Activated CD4-positive, alpha-beta T cell treated with anti-CD3 and anti-CD28 coated beads, Interleukin-2, amount 10 ng/mL, durations not matched to agents 24 days and 14 days (primary cell): Measurements from ENCODE around the gene DXO. TPM values are rescaled to one million over a fixed set of nuclear protein-coding genes. Genes with fewer than 3 reads are reported as not detected.
A peak's percentile ranks its signal among the peaks of the same experiment; 100 is the strongest.
"Not testable (repeated sequence)": the region's sequence is repeated elsewhere in the genome, so short reads cannot be mapped to it uniquely, and the experiment has no call there.

Experiments used
- DNase-seq: peaks from one replicate; pipeline ENCODE4 v3.0.0; 2022
- H3K27ac Mint-ChIP-seq: one replicate; pipeline ENCODE4 v1.8.0; 2022; ENCODE audit warnings: mild to moderate bottlenecking, mixed read lengths
- H3K27me3 Mint-ChIP-seq: one replicate; pipeline ENCODE4 v1.8.0; 2022; ENCODE audit warnings: mixed read lengths
- H3K36me3 Mint-ChIP-seq: one replicate; pipeline ENCODE4 v1.8.0; 2022; ENCODE audit warnings: low read depth, mild to moderate bottlenecking, mixed read lengths
- H3K4me1 Mint-ChIP-seq: one replicate; pipeline ENCODE4 v1.8.0; 2021; ENCODE audit warnings: mixed read lengths
- H3K4me3 Mint-ChIP-seq: one replicate; pipeline ENCODE4 v1.8.0; 2022; ENCODE audit warnings: mild to moderate bottlenecking, moderate library complexity, mixed read lengths
- H3K9me3 Mint-ChIP-seq: one replicate; pipeline ENCODE4 v1.8.0; 2021; ENCODE audit warnings: mixed read lengths
- intact Hi-C: fragments of 100-400 bp; cut with micrococcal nuclease; formaldehyde crosslinking; loops from one replicate; pipeline ENCODE4 v1.15.1; 2023
- total RNA-seq: library from RNA; stranded (reverse); gene quantifications from 2 replicates; pipeline ENCODE4 v1.2.3, GENCODE V29; 2022

Gene DXO
- total RNA-seq: 13.2 and 14.1 TPM in 2 replicates

DNA sequence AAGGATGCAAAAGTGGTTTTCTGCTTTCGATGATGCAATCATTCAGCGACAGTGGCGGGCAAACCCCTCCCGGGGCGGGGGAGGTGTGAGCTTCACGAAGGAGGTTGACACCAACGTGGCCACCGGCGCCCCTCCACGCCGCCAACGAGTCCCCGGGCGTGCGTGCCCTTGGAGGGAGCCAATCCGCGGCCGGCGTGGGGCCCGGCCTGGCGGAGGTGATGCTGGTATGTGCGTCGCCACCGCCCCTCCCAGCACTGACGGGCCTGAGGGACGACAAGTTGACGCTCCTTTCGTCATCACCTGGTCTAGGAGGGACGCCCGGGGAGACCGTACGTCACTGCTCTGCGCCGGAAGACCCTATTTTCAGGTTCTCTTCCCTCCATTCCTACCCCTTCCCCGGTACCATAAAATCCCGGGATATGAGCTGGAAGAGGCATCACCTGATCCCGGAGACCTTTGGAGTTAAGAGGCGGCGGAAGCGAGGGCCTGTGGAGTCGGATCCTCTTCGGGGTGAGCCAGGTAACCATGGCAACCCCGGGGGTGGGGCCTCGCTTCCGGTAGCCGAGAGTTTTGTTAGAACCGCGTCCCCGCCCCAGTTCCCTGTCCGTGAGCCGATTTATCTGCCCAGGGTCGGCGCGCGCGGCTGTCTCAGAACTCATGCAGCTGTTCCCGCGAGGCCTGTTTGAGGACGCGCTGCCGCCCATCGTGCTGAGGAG lies at the start of gene DXO:
TSS of gene DXO (minus strand) at position 146 of the 716 bp plus-strand sequence. CDS start 463 bp downstream, outside the sequence.
- intact Hi-C loops: loop anchor here (1.0 to 10.0 kb wide), 3 partner anchors 13 to 1417 kb away; partner anchors contain the start of genes AGPAT1, GNL1, PRR3 and SKIC2
- no peaks in the 10 kb centered on the region for H3K9me3 Mint-ChIP-seq
- peaks cover 36% of the 10 kb centered on the region for H3K36me3 Mint-ChIP-seq
- peak; percentile 99 for DNase-seq
- peak within 1 kb of the TSS; percentile 100 for H3K27ac Mint-ChIP-seq
- H3K4me1 Mint-ChIP-seq: peaks cover 41% of the 10 kb centered on the region
- peak within 1 kb of the TSS; percentile 99 for H3K4me3 Mint-ChIP-seq
- H3K27me3 Mint-ChIP-seq: peaks cover 2% of the 10 kb centered on the region

DNA sequence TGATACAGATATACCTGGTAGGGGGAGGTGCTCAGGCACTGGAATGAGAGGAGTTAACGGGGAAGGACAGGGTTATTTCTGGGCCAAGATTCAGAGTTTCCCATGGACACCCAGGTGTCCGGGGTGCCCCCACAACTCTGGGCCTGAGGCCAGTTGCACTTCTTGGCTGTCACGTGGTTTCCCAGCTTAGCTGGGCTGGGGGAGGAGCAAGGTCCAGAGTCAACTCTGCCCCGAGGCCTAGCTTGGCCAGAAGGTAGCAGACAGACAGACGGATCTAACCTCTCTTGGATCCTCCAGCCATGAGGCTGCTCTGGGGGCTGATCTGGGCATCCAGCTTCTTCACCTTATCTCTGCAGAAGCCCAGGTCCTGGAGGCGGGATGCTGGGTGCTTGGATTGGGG lies 42.6 kb upstream of the DXO start, which contains the start of gene C4B:
TSS of gene C4B (plus strand) at position 249 of the 400 bp plus-strand sequence. CDS start at position 300, 51 bp downstream.
- DNase-seq, H3K4me3 Mint-ChIP-seq, H3K27me3 Mint-ChIP-seq, H3K27ac Mint-ChIP-seq, intact Hi-C loops, H3K36me3 Mint-ChIP-seq, H3K4me1 Mint-ChIP-seq, H3K9me3 Mint-ChIP-seq: not testable (repeated sequence)

DNA sequence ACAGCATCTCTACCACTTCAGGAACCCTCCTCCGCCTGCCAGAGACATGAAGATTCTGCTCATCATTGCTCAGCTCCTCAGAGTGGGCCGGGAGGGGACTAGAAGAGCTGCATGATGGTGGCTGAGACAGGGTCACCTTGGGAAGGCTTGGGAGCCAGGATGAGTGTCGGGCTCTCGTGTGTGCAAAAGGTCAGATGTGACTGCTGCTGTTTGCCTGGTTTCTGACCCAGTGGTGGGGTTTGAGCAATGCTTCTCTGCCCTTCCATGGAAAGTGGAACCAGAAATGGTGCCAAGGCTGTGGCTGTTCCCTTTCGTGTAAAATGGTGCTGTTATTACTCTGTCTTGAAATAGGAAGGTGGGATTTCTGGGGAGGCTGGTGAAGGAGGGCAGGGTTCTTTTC lies 41.8 kb upstream of the DXO start:
- H3K27me3 Mint-ChIP-seq, H3K4me3 Mint-ChIP-seq, H3K36me3 Mint-ChIP-seq, intact Hi-C loops, H3K9me3 Mint-ChIP-seq, H3K27ac Mint-ChIP-seq, DNase-seq, H3K4me1 Mint-ChIP-seq: not testable (repeated sequence)

DNA sequence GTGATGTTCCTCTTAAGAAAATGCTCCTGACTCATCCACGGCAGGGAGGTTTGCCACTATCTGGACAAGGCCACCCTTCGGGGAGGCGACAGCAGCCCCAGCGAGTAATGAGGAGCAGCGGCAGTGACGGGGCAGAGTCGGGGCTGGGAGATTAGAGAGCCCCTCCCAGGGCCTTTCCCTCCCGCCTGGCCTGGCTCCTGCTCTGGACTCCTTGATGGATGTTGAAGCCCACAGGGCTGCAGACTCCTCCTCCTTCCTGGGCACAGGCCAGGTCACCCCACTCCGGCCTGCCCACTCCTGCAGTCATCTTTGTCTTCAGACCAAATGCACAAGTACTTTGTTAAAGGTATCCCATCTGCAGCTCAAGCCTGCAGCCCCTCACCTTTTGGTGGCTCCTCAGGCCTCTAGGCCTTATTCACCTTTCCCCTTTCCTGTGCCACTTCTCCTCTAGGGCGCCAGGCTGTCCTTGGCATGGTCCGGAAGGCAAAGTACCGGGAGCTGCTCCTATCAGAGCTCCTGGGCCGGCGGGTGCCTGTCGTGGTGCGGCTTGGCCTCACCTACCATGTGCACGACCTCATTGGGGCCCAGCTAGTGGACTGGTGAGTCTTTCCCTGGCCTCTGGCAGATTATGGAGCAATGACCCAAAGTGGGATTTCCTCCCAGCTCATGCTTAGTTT lies 41.1 kb upstream of the DXO start:
- DNase-seq: peak; percentile 23
- H3K27me3 Mint-ChIP-seq, H3K27ac Mint-ChIP-seq, intact Hi-C loops, H3K4me1 Mint-ChIP-seq, H3K9me3 Mint-ChIP-seq, H3K36me3 Mint-ChIP-seq, H3K4me3 Mint-ChIP-seq: not testable (repeated sequence)

DNA sequence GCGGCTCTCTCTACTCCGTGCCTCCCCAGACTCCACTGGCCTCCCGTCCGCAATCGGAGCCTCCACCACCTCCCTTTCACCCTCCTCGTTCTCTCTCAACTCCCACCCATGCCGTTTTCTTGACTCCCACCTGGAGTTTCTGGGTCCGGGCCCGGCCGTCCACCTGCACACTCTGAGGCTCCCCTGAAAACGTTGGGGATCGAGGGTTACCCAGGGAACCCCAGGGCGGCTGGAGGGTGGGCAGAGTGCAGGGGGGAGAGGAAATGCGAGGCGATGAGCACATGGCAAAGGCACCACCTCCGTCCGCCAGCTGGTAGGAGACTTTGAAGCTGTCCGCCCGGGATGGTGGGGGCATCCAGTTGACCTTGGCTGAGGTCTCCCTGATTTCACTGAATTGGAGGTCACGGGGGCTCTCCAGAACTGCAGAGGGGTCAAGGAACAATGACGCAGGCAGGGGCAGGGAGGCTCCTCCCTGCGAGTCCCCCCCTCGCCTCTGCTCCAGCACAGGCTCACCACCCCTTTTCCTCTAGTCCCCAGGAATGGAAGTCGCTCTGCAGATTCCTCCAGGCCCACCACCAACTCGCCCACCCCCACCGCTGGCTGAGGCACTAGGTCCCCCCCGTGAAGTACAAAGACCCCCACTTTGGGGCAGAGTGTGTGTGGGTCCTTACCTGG lies 39.1 kb upstream of the DXO start:
- H3K4me3 Mint-ChIP-seq, H3K36me3 Mint-ChIP-seq, H3K27ac Mint-ChIP-seq, H3K27me3 Mint-ChIP-seq, H3K4me1 Mint-ChIP-seq, intact Hi-C loops, H3K9me3 Mint-ChIP-seq: not testable (repeated sequence)
- peak; percentile 2 for DNase-seq

DNA sequence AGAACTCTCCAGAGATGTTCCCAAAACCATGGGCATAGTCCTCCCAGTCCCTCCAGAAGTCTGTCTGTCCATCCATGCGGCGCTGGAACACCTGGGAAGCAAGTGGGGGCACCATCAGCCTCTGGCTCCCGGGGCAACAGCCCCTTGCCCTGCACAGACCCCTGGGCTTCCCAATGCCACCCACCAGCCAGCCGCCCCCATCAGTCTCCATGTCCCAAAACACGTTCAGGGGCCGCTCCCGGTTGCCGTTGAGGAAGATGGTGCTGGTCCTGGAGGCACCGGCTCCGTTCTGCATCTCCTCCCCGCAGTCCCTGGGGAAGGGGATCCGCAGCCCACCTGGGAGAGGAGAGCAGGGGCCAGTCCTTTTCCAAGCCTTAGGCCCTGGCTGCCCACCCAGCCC lies 37.6 kb upstream of the DXO start:
- H3K4me3 Mint-ChIP-seq, intact Hi-C loops, H3K4me1 Mint-ChIP-seq, H3K36me3 Mint-ChIP-seq, H3K27ac Mint-ChIP-seq, H3K9me3 Mint-ChIP-seq, H3K27me3 Mint-ChIP-seq: not testable (repeated sequence)
- DNase-seq: peak; percentile 5

DNA sequence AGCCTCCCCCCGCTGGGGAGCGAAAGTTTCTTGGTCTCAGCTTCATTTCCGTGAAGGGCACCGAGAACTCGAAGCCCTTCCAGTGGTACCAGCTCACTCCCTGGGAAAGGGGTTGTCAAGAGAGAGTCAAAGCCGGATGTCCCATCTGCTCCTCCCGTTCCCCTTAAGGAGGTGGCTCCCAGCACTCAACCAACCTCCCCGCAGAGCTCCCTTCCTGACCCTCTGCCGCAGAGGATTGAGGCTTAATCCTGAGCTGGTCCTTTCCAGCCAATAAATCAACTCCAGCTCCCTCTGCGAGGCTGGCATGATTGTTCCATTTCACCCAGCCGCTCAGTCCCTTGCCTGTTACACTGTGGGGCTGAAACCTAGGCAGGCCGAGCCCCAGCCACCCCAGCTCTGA lies 36.7 kb upstream of the DXO start:
- H3K27ac Mint-ChIP-seq, H3K9me3 Mint-ChIP-seq, H3K4me3 Mint-ChIP-seq, H3K36me3 Mint-ChIP-seq, H3K27me3 Mint-ChIP-seq, intact Hi-C loops, H3K4me1 Mint-ChIP-seq: not testable (repeated sequence)
- DNase-seq: peak; percentile 7

DNA sequence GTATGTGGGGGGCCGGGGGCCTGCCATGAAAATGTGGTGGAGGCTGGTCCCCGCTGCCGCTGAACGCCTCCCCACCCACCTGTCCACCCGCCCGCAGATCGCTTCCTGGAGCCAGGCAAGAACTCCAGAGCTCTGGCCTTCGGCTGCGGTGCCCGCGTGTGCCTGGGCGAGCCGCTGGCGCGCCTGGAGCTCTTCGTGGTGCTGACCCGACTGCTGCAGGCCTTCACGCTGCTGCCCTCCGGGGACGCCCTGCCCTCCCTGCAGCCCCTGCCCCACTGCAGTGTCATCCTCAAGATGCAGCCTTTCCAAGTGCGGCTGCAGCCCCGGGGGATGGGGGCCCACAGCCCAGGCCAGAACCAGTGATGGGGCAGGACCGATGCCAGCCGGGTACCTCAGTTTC lies 36.1 kb upstream of the DXO start:
- H3K36me3 Mint-ChIP-seq, H3K9me3 Mint-ChIP-seq, intact Hi-C loops, H3K27me3 Mint-ChIP-seq, H3K4me3 Mint-ChIP-seq, DNase-seq, H3K4me1 Mint-ChIP-seq, H3K27ac Mint-ChIP-seq: not testable (repeated sequence)

DNA sequence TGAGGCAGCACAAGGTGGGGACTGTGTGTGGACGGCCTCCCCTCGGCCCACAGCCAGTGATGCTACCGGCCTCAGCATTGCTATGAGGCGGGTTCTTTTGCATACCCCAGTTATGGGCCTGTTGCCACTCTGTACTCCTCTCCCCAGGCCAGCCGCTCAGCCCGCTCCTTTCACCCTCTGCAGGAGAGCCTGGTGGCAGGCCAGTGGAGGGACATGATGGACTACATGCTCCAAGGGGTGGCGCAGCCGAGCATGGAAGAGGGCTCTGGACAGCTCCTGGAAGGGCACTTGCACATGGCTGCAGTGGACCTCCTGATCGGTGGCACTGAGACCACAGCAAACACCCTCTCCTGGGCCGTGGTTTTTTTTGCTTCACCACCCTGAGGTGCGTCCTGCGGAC lies 35.1 kb upstream of the DXO start:
- DNase-seq: peak; percentile 31
- H3K27me3 Mint-ChIP-seq, H3K27ac Mint-ChIP-seq, H3K4me1 Mint-ChIP-seq, H3K36me3 Mint-ChIP-seq, H3K9me3 Mint-ChIP-seq, H3K4me3 Mint-ChIP-seq, intact Hi-C loops: not testable (repeated sequence)

DNA sequence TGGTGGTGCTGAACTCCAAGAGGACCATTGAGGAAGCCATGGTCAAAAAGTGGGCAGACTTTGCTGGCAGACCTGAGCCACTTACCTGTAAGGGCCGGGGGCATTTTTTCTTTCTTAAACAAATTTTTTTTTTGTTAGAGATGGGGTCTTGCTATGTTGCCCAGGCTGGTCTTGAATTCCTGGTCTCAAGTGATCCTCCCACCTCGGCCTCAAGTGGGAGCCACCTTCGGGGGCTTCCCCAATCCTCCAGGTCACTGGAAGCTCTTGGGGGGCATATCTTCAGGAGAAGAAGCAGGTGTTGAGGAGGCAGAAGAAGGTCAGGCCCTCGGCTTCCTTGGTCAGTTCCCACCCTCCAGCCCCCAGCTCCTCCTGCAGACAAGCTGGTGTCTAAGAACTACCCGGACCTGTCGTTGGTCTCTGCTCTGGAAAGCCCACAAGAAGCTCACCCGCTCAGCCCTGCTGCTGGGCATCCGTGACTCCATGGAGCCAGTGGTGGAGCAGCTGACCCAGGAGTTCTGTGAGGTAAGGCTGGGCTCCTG lies 34.1 kb upstream of the DXO start:
- peak; percentile 30 for DNase-seq
- H3K27ac Mint-ChIP-seq, H3K4me1 Mint-ChIP-seq, H3K36me3 Mint-ChIP-seq, H3K27me3 Mint-ChIP-seq, H3K4me3 Mint-ChIP-seq, H3K9me3 Mint-ChIP-seq, intact Hi-C loops: not testable (repeated sequence)

DNA sequence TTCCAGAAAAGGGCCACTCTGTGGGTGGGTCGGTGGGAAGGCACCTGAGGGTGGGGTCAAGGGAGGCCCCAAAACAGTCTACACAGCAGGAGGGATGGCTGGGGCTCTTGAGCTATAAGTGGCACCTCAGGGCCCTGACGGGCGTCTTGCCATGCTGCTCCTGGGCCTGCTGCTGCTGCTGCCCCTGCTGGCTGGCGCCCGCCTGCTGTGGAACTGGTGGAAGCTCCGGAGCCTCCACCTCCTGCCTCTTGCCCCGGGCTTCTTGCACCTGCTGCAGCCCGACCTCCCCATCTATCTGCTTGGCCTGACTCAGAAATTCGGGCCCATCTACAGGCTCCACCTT lies 33.6 kb upstream of the DXO start:
- H3K4me1 Mint-ChIP-seq, H3K27me3 Mint-ChIP-seq, intact Hi-C loops, H3K4me3 Mint-ChIP-seq, H3K27ac Mint-ChIP-seq, H3K9me3 Mint-ChIP-seq, H3K36me3 Mint-ChIP-seq: not testable (repeated sequence)
- peak; percentile 15 for DNase-seq

DNA sequence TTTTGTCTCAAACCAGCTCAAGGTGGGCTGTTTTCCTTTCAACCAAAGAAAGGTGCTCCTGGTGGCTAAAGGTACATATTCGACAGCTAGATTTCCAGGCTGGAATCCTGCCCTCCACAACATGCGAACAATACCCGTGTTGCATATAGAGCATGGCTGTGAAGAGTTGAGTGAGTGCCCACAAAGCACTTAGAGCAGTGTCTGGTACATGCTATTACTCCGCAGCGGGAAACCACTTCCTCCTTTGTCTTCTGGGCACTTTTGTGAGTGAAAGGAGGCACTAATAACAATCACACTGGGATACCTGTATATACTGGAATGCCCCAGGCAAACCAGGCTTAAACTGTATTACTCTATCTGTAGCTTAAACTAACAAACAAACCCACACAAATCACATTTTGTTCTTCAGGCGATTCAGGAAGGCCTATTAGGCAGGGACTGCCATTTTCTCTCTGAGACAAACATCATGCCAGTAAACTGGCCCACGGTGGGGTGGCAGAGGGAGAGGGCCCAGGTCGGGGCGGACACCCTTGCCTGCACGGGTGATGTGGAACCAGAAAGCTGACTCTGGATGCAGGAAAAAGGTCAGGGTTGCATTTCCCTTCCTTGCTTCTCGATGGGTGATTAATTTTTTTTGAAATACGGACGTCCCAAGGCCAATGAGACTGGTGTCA lies 33.1 kb upstream of the DXO start:
- H3K27me3 Mint-ChIP-seq, intact Hi-C loops, H3K4me1 Mint-ChIP-seq, H3K36me3 Mint-ChIP-seq, H3K9me3 Mint-ChIP-seq, H3K27ac Mint-ChIP-seq, H3K4me3 Mint-ChIP-seq: not testable (repeated sequence)
- DNase-seq: peak; percentile 27

DNA sequence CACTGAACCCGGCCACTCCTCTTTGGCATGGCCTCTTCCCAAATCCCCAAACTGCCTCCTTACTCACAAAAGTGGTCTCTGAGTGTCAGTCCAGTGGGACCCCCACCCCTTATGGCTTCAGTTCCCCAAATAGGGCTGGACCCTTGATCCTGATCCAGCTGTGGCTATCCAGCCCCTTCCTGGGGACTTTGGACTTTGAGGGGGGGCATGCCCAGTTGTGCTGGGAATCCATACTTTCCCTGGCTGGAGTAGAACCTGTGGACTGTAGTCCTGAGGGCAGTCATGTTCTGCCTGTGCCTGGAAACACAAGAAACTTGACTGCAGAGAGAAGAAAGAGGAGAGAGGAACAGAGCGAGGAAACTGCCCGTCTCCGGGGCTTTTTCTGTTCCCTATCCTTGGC lies 32.5 kb upstream of the DXO start:
- H3K27ac Mint-ChIP-seq, H3K27me3 Mint-ChIP-seq, intact Hi-C loops, H3K4me3 Mint-ChIP-seq, H3K4me1 Mint-ChIP-seq, H3K9me3 Mint-ChIP-seq, H3K36me3 Mint-ChIP-seq: not testable (repeated sequence)
- peak; percentile 1 for DNase-seq

DNA sequence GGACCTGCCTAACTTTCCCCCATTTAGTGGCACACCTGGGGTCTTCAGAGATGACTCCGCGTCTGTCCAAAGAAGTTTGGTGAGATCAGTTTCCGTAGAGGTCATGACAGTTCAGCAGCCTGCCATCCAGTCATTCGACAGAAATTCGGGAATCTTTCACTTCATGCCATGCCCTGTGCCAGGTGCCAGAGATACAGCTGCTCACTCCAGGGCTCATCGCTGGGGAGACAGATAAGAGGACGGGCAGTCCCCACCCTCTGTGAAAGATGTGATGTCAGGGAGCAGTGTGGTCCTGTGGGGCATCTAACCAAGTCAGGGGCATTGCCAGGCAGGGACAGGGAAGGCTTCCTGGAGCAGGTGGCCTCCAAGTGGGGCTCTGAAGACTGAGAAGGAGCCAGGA lies 31.4 kb upstream of the DXO start:
- H3K36me3 Mint-ChIP-seq, H3K27ac Mint-ChIP-seq, DNase-seq, H3K9me3 Mint-ChIP-seq, intact Hi-C loops, H3K4me3 Mint-ChIP-seq, H3K4me1 Mint-ChIP-seq, H3K27me3 Mint-ChIP-seq: not testable (repeated sequence)
